Measurements from ENCODE around the gene LRRC8D. TPM values are rescaled to one million over a fixed set of nuclear protein-coding genes. Genes with fewer than 3 reads are reported as not detected.

LRRC8D gene
- total and polyA plus RNA-seq, 2 of the 4 experiments (the other 2 are of a cell fraction): 34.1 to 35.3 TPM

- peak overlapping the region; percentile 47; the same call in 1 of the 2 replicates for H4K91ac ChIP-seq (ENCODE audit: insufficient read depth, low read depth, low read length)
- dilution Hi-C loops (cut with HindIII; ENCODE audit: low sequenced_read_pairs, unreplicated experiment) (no loop called here), in situ Hi-C loops (cut with MboI; ENCODE audit: low sequenced_read_pairs) (no loop called here), intact Hi-C loops (cut with micrococcal nuclease) (loop anchor here (5.0 kb wide), 1 partner anchor 43 kb away; no protein-coding TSS in a partner anchor)
- H3K56ac ChIP-seq (ENCODE audit: extremely low read depth, insufficient read depth, low read length): no peak overlapping the region
- H3K14ac ChIP-seq (replicated peaks; ENCODE audit: low read depth, low read length): peak overlapping the region; percentile 26; the same call in 1 of the 2 replicates
- no peaks in the 10 kb centered on the region for H4K20me1 ChIP-seq (ENCODE audit: insufficient read depth, low read length)
- H2BK20ac ChIP-seq (ENCODE audit: low read depth, low read length): peak overlapping the region; percentile 68
- no CpG with 5 or more reads among the region's 1 CpG for WGBS, 2 experiments (ENCODE audit: extremely low coverage in 2 of 2, insufficient read length in 1 of 2)
- H3K9me1 ChIP-seq (ENCODE audit: insufficient read depth, low read length): peaks cover 6% of the 10 kb centered on the region
- peak overlapping the region; percentile 73 for H2BK120ac ChIP-seq (ENCODE audit: low read depth, low read length)
- H2AK9ac ChIP-seq (replicated peaks; ENCODE audit: low read depth, low read length, poor library complexity): peak overlapping the region; percentile 7
- peak overlapping the region; percentile 12 to 42; a peak in 1 of 4 replicates for H4K8ac ChIP-seq (ENCODE audit: low read depth in 2 of 2, low read length in 2 of 2)
- H3K23ac ChIP-seq (ENCODE audit: low read depth, low read length): peak overlapping the region; percentile 59; the same call in 1 of the 2 replicates
- no peak overlapping the region for H3K9ac ChIP-seq (ENCODE audit: low read depth, low read length)
- no peak overlapping the region for H2BK5ac ChIP-seq (ENCODE audit: low read depth, low read length, poor library complexity, severe bottlenecking)
- 0 out of 2 replicates have a peak overlapping the region, but pooled peaks have one; percentile 17 for H2AK5ac ChIP-seq (ENCODE audit: low read depth, low read length)
- H3K36me3 ChIP-seq (ENCODE audit: control insufficient read depth, insufficient read depth, low read length): no peaks in the 10 kb centered on the region
- peaks cover 18% of the 10 kb centered on the region for H3K4me1 ChIP-seq (ENCODE audit: control insufficient read depth, insufficient read depth, low read length)
- H3K27ac ChIP-seq (ENCODE audit: insufficient read depth, low read length): no peak overlapping the region
- POLR2A ChIA-PET (ENCODE audit: unreplicated experiment): no interaction called here
- ATAC-seq (ENCODE audit: low read depth) (no peak), DNase-seq (no peak)
- H3K27me3 ChIP-seq (ENCODE audit: control insufficient read depth, insufficient read depth, low read length): no peaks in the 10 kb centered on the region
- CTCF ChIA-PET: no interaction called here
- no peak overlapping the region; the same call in 1 of the 2 replicates for H4K5ac ChIP-seq (ENCODE audit: low read depth, low read length)
- no TSS peak for BruUV-seq (replicated peaks)
- H3K79me1 ChIP-seq (ENCODE audit: low read depth in 1 of 2, low read length in 2 of 2): no peaks in the 10 kb centered on the region
- peak overlapping the region; percentile 50 for H3K4ac ChIP-seq (ENCODE audit: low read depth, low read length)
- peaks cover 2% of the 10 kb centered on the region for H3K9me3 ChIP-seq (ENCODE audit: control insufficient read depth, insufficient read depth, low read length)
- H2AFZ ChIP-seq (replicated peaks; ENCODE audit: low read length, poor library complexity): no peak overlapping the region
- peak overlapping the region; percentile 32; the same call in 1 of the 2 replicates for H3K18ac ChIP-seq (ENCODE audit: low read depth, low read length)
- no peak overlapping the region for H3K4me2 ChIP-seq (ENCODE audit: low read depth, low read length)
- no peak overlapping the region for H3K4me3 ChIP-seq (ENCODE audit: insufficient read depth, low read depth, low read length)
- H2BK15ac ChIP-seq (ENCODE audit: low read depth, low read length): peak overlapping the region; percentile 86
- TF ChIP-seq RFX5 (IDR thresholded peaks at IDR 0.05; ENCODE audit: low read depth, low read length) (no peak), ELK1 (IDR thresholded peaks at IDR 0.05; ENCODE audit: borderline replicate concordance, low read depth, low read length) (no peak), MAFK (IDR thresholded peaks at IDR 0.05; ENCODE audit: low read depth, low read length) (no peak), CTCF (conservative IDR thresholded peaks at IDR 0.05; ENCODE audit: low read depth, low read length) (no peak), RAD21 (IDR thresholded peaks at IDR 0.05; ENCODE audit: low read length) (no peak), MAZ (IDR thresholded peaks at IDR 0.05; ENCODE audit: borderline replicate concordance, low read depth, low read length) (no peak), POLR2A (IDR thresholded peaks at IDR 0.05; ENCODE audit: low read depth, low read length) (no peak), BHLHE40 (IDR thresholded peaks at IDR 0.05; ENCODE audit: low read depth, low read length) (no peak), RCOR1 (IDR thresholded peaks at IDR 0.05; ENCODE audit: insufficient replicate concordance, low read length) (no peak), USF2 (IDR thresholded peaks at IDR 0.05; ENCODE audit: low read depth, low read length) (no peak), NFE2L2 (IDR thresholded peaks at IDR 0.05; ENCODE audit: low read depth, low read length) (no peak), CEBPB (IDR thresholded peaks at IDR 0.05; ENCODE audit: low read depth, low read length) (no peak), MXI1 (IDR thresholded peaks at IDR 0.05; ENCODE audit: borderline replicate concordance, low read depth, low read length) (no peak), CHD1 (IDR thresholded peaks at IDR 0.05; ENCODE audit: low read depth, low read length) (no peak), FOS (IDR thresholded peaks at IDR 0.05; ENCODE audit: low read depth, low read length) (no peak)
Observed at GRCh38 chr1:89949991-89950624, 129.3 kb downstream of the LRRC8D start.
